IMR-90 (cell line): ENCODE results near the gene MCM5. TPM values are rescaled to one million over a fixed set of nuclear protein-coding genes. Genes with fewer than 3 reads are reported as not detected.

ENCODE experiments used
- ATAC-seq: fragments of 200-7000 bp; cut with Tn5 transposase; 2 replicates; pipeline ENCODE4 v1.9.1; 2020; ENCODE audit warnings: low read depth, mild to moderate bottlenecking, moderate library complexity
- BruUV-seq: library from RNA; stranded (reverse); fragments of 400-500 nt; replicated peaks from 2 replicates; lab custom pipeline; 2021; lab: Mats Ljungman, UMichigan
- CTCF ChIA-PET: fragments of 300-600 bp; formaldehyde crosslinking; extraction: SDS; loops from one replicate; lab custom pipeline; 2021; ENCODE audit warnings: antibody characterized with exemption; lab: Yijun Ruan, JAX
- POLR2A ChIA-PET: fragments of 300-600 bp; sonication (Branson Sonifier 250); formaldehyde crosslinking; loops from one replicate; lab custom pipeline; 2022; ENCODE audit warnings: antibody characterized with exemption; ENCODE audit not compliant: unreplicated experiment; lab: Charles Lee
- DNase-seq: peaks from one replicate; pipeline ENCODE4 v3.0.0; 2013
- H2AFZ ChIP-seq: replicated peaks from 2 replicates; pipeline ENCODE3; 2013; ENCODE audit warnings: low read length, mild to moderate bottlenecking; ENCODE audit not compliant: poor library complexity
- H2AK5ac ChIP-seq: 2 replicates; pipeline ENCODE4 v1.6.1; 2013; ENCODE audit warnings: low read depth, low read length, inconsistent platforms
- H2AK9ac ChIP-seq: replicated peaks from 2 replicates; pipeline ENCODE3; 2013; ENCODE audit warnings: mild to moderate bottlenecking, low read depth, low read length, moderate library complexity; ENCODE audit not compliant: poor library complexity
- H2BK120ac ChIP-seq: 2 replicates; pipeline ENCODE4 v1.6.1; 2013; ENCODE audit warnings: low read depth, low read length, inconsistent platforms
- H2BK15ac ChIP-seq: 3 replicates; pipeline ENCODE4 v1.6.1; 2013; ENCODE audit warnings: low read depth, low read length, inconsistent platforms
- H2BK20ac ChIP-seq: 2 replicates; pipeline ENCODE4 v1.6.1; 2013; ENCODE audit warnings: low read depth, mild to moderate bottlenecking, inconsistent platforms, low read length, moderate library complexity
- H2BK5ac ChIP-seq: 2 replicates; pipeline ENCODE4 v1.6.1; 2013; ENCODE audit warnings: mild to moderate bottlenecking, low read depth, low read length, inconsistent platforms; ENCODE audit not compliant: poor library complexity, severe bottlenecking
- H3K14ac ChIP-seq: replicated peaks from 2 replicates; pipeline ENCODE4 v1.6.1; 2013; ENCODE audit warnings: low read depth, low read length, inconsistent platforms
- H3K18ac ChIP-seq: 2 replicates; pipeline ENCODE4 v1.6.1; 2013; ENCODE audit warnings: low read depth, low read length, control low read depth
- H3K23ac ChIP-seq: 2 replicates; pipeline ENCODE4 v1.6.1; 2013; ENCODE audit warnings: low read depth, low read length, inconsistent platforms
- H3K27ac ChIP-seq: 2 replicates; pipeline ENCODE4 v1.5.1; 2013; ENCODE audit warnings: mild to moderate bottlenecking, control low read depth, low read length; ENCODE audit not compliant: insufficient read depth
- H3K27me3 ChIP-seq: 2 replicates; pipeline ENCODE4 v1.6.1; 2013; ENCODE audit warnings: low read length; ENCODE audit not compliant: control insufficient read depth, insufficient read depth
- H3K36me3 ChIP-seq: 2 replicates; pipeline ENCODE4 v1.6.1; 2013; ENCODE audit warnings: low read length, mixed read lengths; ENCODE audit not compliant: control insufficient read depth, insufficient read depth
- H3K4ac ChIP-seq: 2 replicates; pipeline ENCODE4 v1.6.1; 2013; ENCODE audit warnings: low read depth, low read length, inconsistent platforms
- H3K4me1 ChIP-seq: 2 replicates; pipeline ENCODE4 v1.6.1; 2013; ENCODE audit warnings: low read length, mixed read lengths; ENCODE audit not compliant: control insufficient read depth, insufficient read depth
- H3K4me2 ChIP-seq: 2 replicates; pipeline ENCODE4 v1.6.1; 2013; ENCODE audit warnings: low read depth, mild to moderate bottlenecking, control low read depth, low read length, moderate library complexity
- H3K4me3 ChIP-seq: 2 replicates; pipeline ENCODE4 v1.5.1; 2013; ENCODE audit warnings: low read depth, mild to moderate bottlenecking, control low read depth, low read length, moderate library complexity; ENCODE audit not compliant: insufficient read depth
- H3K56ac ChIP-seq: 2 replicates; pipeline ENCODE4 v1.6.1; 2013; ENCODE audit warnings: low read length, inconsistent platforms; ENCODE audit not compliant: insufficient read depth; ENCODE audit errors: extremely low read depth
- H3K79me1 ChIP-seq, 2 experiments: 2 replicates each; pipeline ENCODE4 v1.6.1; 2013; ENCODE audit warnings: low read length in 2 of 2, inconsistent platforms in 1 of 2, low read depth in 1 of 2
- H3K9ac ChIP-seq: 2 replicates; pipeline ENCODE4 v1.6.1; 2013; ENCODE audit warnings: low read depth, low read length, control low read depth
- H3K9me1 ChIP-seq: 2 replicates; pipeline ENCODE4 v1.6.1; 2013; ENCODE audit warnings: low read length, inconsistent platforms; ENCODE audit not compliant: insufficient read depth
- H3K9me3 ChIP-seq: 2 replicates; pipeline ENCODE4 v1.6.1; 2013; ENCODE audit warnings: low read length; ENCODE audit not compliant: control insufficient read depth, insufficient read depth
- H4K20me1 ChIP-seq: 2 replicates; pipeline ENCODE4 v1.6.1; 2013; ENCODE audit warnings: low read length, inconsistent platforms; ENCODE audit not compliant: insufficient read depth
- H4K5ac ChIP-seq: 2 replicates; pipeline ENCODE4 v1.6.1; 2013; ENCODE audit warnings: mild to moderate bottlenecking, low read depth, low read length, control low read depth
- H4K8ac ChIP-seq, 2 experiments: 2 replicates each; pipeline ENCODE4 v1.6.1; 2013; ENCODE audit warnings: low read depth in 2 of 2, low read length in 2 of 2, control low read depth in 1 of 2, inconsistent platforms in 1 of 2
- H4K91ac ChIP-seq: 2 replicates; pipeline ENCODE4 v1.6.1; 2013; ENCODE audit warnings: low read depth, low read length, inconsistent platforms; ENCODE audit not compliant: insufficient read depth
- BHLHE40 ChIP-seq: fragments of 150-350 bp; IDR thresholded peaks from 2 replicates; pipeline ENCODE4 v1.6.1; 2016; ENCODE audit warnings: mild to moderate bottlenecking, low read depth, low read length
- CEBPB ChIP-seq: IDR thresholded peaks from 2 replicates; pipeline ENCODE4 v1.6.1; 2012; ENCODE audit warnings: low read depth, low read length, improper control_type of control experiment
- CHD1 ChIP-seq: IDR thresholded peaks from 2 replicates; pipeline ENCODE4 v1.6.1; 2012; ENCODE audit warnings: low read depth, low read length, improper control_type of control experiment
- CTCF ChIP-seq: conservative IDR thresholded peaks from 2 replicates; pipeline ENCODE4 v1.5.1; 2012; ENCODE audit warnings: mild to moderate bottlenecking, low read depth, low read length, improper control_type of control experiment
- ELK1 ChIP-seq: fragments of 150-350 bp; IDR thresholded peaks from 2 replicates; pipeline ENCODE4 v1.6.1; 2016; ENCODE audit warnings: low read depth, mild to moderate bottlenecking, low read length, moderate library complexity, borderline replicate concordance
- FOS ChIP-seq: fragments of 150-350 bp; IDR thresholded peaks from 2 replicates; pipeline ENCODE4 v1.6.1; 2016; ENCODE audit warnings: low read depth, low read length
- MAFK ChIP-seq: IDR thresholded peaks from 2 replicates; pipeline ENCODE4 v1.6.1; 2012; ENCODE audit warnings: low read depth, low read length, improper control_type of control experiment
- MAZ ChIP-seq: IDR thresholded peaks from 2 replicates; pipeline ENCODE4 v1.6.1; 2012; ENCODE audit warnings: low read depth, mild to moderate bottlenecking, low read length, improper control_type of control experiment, moderate library complexity, borderline replicate concordance
- MXI1 ChIP-seq: IDR thresholded peaks from 2 replicates; pipeline ENCODE4 v1.6.1; 2012; ENCODE audit warnings: low read depth, mild to moderate bottlenecking, low read length, moderate library complexity, borderline replicate concordance
- NFE2L2 ChIP-seq: fragments of 150-350 bp; IDR thresholded peaks from 2 replicates; pipeline ENCODE4 v1.6.1; 2016; ENCODE audit warnings: low read depth, mild to moderate bottlenecking, low read length
- POLR2A ChIP-seq: IDR thresholded peaks from 2 replicates; pipeline ENCODE4 v1.6.1; 2012; ENCODE audit warnings: mild to moderate bottlenecking, low read depth, low read length
- RAD21 ChIP-seq: IDR thresholded peaks from 2 replicates; pipeline ENCODE4 v1.6.1; 2012; ENCODE audit warnings: low read length, improper control_type of control experiment
- RCOR1 ChIP-seq: IDR thresholded peaks from 2 replicates; pipeline ENCODE4 v1.6.1; 2012; ENCODE audit warnings: mild to moderate bottlenecking, low read length, improper control_type of control experiment; ENCODE audit not compliant: insufficient replicate concordance
- RFX5 ChIP-seq: IDR thresholded peaks from 2 replicates; pipeline ENCODE4 v1.8.0; 2012; ENCODE audit warnings: low read depth, mild to moderate bottlenecking, low read length, moderate library complexity
- SMC3 ChIP-seq: fragments of 150-350 bp; IDR thresholded peaks from 2 replicates; pipeline ENCODE4 v1.6.1; 2016; ENCODE audit warnings: low read depth, mild to moderate bottlenecking, antibody characterized with exemption, low read length, moderate library complexity
- USF2 ChIP-seq: fragments of 150-350 bp; IDR thresholded peaks from 2 replicates; pipeline ENCODE4 v1.6.1; 2017; ENCODE audit warnings: mild to moderate bottlenecking, antibody characterized with exemption, low read length, low read depth
- WGBS, 2 experiments: methylation state at CpG; one replicate each; pipeline versions ENCODE4 v1.1.5 to v1.1.7; 2013; ENCODE audit warnings: missing lambda C conversion rate in 2 of 2; ENCODE audit not compliant: insufficient read length in 1 of 2; ENCODE audit errors: extremely low coverage in 2 of 2; 5-methylcytosine and 5-hydroxymethylcytosine counted together
- dilution Hi-C: fragments of 300-500 bp; cut with HindIII; formaldehyde crosslinking; loops from one replicate; pipeline ENCODE4 v1.14.3; 2018; ENCODE audit warnings: low sequenced_read_pairs; ENCODE audit not compliant: unreplicated experiment
- in situ Hi-C: fragments of 300-500 bp; cut with MboI; formaldehyde crosslinking; loops from 3 replicates; pipeline ENCODE4 v1.14.3; 2019; ENCODE audit warnings: low sequenced_read_pairs, inconsistent platforms, mixed read lengths
- intact Hi-C: fragments of 100-400 bp; cut with micrococcal nuclease; formaldehyde crosslinking; loops from 2 replicates; pipeline ENCODE4 v1.10.0; 2022
- polyA plus RNA-seq, 3 experiments: library from polyadenylated mRNA; depleted of rRNA; stranded (reverse); fragments of >200 nt; gene quantifications; 2 replicates each; pipeline ENCODE4 v1.2.3, GENCODE V29; 2012; ENCODE audit warnings: low replicate concordance in 1 of 3
- total RNA-seq: library from RNA; depleted of rRNA; stranded (reverse); fragments of >200 nt; gene quantifications from 2 replicates; pipeline ENCODE4 v1.2.3, GENCODE V29; 2012

The MCM5 gene
- total and polyA plus RNA-seq, 2 of the 4 experiments (the other 2 are of a cell fraction): 43.0 to 58.6 TPM

- Histone ChIP-seq H3K9me1 (no peaks in the 10 kb centered on the region), H4K20me1 (no peaks in the 10 kb centered on the region), H2AFZ (no peak overlapping the region), H2BK5ac (no peak overlapping the region), H3K14ac (no peak overlapping the region), H4K5ac (no peak overlapping the region), H3K27ac (no peak overlapping the region), H3K9me3 (no peaks in the 10 kb centered on the region), H4K8ac (no peak overlapping the region; a peak in 1 of 4 replicates), H4K91ac (no peak overlapping the region), H3K27me3 (no peaks in the 10 kb centered on the region), H2BK15ac (no peak overlapping the region), H2AK9ac (no peak overlapping the region), H3K56ac (no peak overlapping the region), H2BK20ac (no peak overlapping the region), H3K23ac (no peak overlapping the region), H2BK120ac (no peak overlapping the region), H3K4ac (no peak overlapping the region), H3K9ac (no peak overlapping the region), H3K4me3 (no peak overlapping the region), H3K18ac (no peak overlapping the region), H3K4me2 (no peak overlapping the region), H3K79me1 (peaks cover 0 to 10% of the 10 kb centered on the region in 2 experiments; a peak in 1 of 4 replicates), H3K36me3 (peaks cover 31% of the 10 kb centered on the region), H3K4me1 (no peaks in the 10 kb centered on the region), H2AK5ac (no peak overlapping the region)
- no peak for TF ChIP-seq POLR2A
- TF ChIP-seq FOS: no peak
- no peak for TF ChIP-seq CTCF
- no peak for TF ChIP-seq MAFK
- no peak for TF ChIP-seq RAD21
- TF ChIP-seq RFX5: no peak
- TF ChIP-seq ELK1: no peak
- TF ChIP-seq CEBPB: no peak
- TF ChIP-seq BHLHE40: no peak
- TF ChIP-seq MXI1: no peak
- TF ChIP-seq NFE2L2: no peak
- no peak for TF ChIP-seq RCOR1
- TF ChIP-seq CHD1: no peak
- no peak for TF ChIP-seq MAZ
- TF ChIP-seq SMC3: no peak
- no peak for TF ChIP-seq USF2
- DNase-seq (no peak), ATAC-seq (no peak)
- BruUV-seq: no TSS peak
- intact Hi-C loops: no loop called here
- in situ Hi-C loops: no loop called here
- WGBS, 2 experiments: no CpG with 5 or more reads among the region's 5 CpGs
- POLR2A ChIA-PET: no interaction called here
- CTCF ChIA-PET: no interaction called here
- dilution Hi-C loops: no loop called here
These were observed 5.0 kb upstream of the MCM5 start for GRCh38 chr22:35394810-35395563.
